Omental fat pad (tissue), 4 donors: ENCODE measurements around the gene NKD1. TPM values are rescaled to one million over a fixed set of nuclear protein-coding genes. Genes with fewer than 3 reads are reported as not detected.

Experiments used
- ATAC-seq: fragments of 150-250 bp; one replicate; pipeline ENCODE4 v1.9.1; 2016; ENCODE audit warnings: mild to moderate bottlenecking, moderate library complexity; ENCODE audit not compliant: low FRiP score
- DNase-seq: peaks from one replicate; pipeline ENCODE4 v3.0.0-alpha.2; 2019; ENCODE audit warnings: low spot score
- total RNA-seq, 4 donors: library from RNA; depleted of rRNA; stranded (reverse); fragments of >200 nt; gene quantifications; one replicate each; pipeline ENCODE4 v1.1.0, GENCODE V29; 2016
- TF ChIP-seq, protein P1 (sequence below), 3 donors: fragments of 450-650 bp; IDR thresholded peaks; one replicate each; pipeline ENCODE4 v1.5.1; 2016 to 2017; ENCODE audit warnings: antibody characterized with exemption in 3 of 3, mild to moderate bottlenecking in 3 of 3, moderate library complexity in 2 of 3

Gene NKD1
- total RNA-seq, 4 donors from 2014 or later: 2.2 to 11.6 (median 3.1) TPM

DNA sequence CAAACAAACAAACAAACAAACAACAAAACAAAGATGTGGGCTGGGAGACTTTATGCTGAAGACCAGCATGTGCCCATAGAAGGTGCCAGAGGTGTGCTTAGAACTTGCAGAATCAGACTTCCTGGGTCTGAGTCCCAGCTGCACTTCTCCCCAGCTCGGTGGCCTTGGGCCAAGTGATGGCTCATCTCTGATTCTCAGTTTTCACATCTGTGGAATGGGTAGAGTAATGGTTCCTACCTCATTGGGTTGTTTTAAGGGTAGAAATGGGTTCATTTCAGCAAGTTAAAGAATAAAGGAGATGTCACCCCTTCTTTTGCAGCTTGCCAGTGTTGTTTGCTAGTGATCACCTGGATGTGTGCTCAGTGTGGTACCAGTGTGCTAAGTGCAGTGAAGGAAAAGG is 10.7 kb downstream of the NKD1 start:
- DNase-seq (no peak), ATAC-seq (no peak)
- TF ChIP-seq, protein P1, sequence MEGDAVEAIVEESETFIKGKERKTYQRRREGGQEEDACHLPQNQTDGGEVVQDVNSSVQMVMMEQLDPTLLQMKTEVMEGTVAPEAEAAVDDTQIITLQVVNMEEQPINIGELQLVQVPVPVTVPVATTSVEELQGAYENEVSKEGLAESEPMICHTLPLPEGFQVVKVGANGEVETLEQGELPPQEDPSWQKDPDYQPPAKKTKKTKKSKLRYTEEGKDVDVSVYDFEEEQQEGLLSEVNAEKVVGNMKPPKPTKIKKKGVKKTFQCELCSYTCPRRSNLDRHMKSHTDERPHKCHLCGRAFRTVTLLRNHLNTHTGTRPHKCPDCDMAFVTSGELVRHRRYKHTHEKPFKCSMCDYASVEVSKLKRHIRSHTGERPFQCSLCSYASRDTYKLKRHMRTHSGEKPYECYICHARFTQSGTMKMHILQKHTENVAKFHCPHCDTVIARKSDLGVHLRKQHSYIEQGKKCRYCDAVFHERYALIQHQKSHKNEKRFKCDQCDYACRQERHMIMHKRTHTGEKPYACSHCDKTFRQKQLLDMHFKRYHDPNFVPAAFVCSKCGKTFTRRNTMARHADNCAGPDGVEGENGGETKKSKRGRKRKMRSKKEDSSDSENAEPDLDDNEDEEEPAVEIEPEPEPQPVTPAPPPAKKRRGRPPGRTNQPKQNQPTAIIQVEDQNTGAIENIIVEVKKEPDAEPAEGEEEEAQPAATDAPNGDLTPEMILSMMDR (IDR thresholded peaks at IDR 0.05): no peak

DNA sequence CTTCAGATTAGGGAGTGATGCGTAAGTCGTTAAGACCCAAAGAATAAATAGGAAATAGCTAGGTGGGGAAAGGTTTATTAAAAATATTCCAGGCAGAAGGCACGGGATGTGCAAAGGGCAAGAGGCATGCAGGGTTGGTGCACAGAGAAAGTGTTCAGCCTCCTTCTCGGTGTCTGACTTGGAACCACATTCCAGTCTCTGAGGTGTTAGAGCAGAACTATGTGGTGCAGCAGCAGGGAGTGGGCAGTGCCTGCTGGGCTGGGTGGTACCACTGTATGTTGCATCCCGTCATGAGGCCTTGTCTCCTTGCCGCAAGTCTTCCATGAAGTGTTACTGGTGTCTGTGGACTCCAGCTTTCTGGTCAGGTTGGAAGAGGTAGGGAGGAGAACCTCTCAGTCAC is 11.1 kb downstream of the NKD1 start:
- DNase-seq: no peak
- no peak for ATAC-seq
- TF ChIP-seq, protein P1 (IDR thresholded peaks at IDR 0.05): no peak

DNA sequence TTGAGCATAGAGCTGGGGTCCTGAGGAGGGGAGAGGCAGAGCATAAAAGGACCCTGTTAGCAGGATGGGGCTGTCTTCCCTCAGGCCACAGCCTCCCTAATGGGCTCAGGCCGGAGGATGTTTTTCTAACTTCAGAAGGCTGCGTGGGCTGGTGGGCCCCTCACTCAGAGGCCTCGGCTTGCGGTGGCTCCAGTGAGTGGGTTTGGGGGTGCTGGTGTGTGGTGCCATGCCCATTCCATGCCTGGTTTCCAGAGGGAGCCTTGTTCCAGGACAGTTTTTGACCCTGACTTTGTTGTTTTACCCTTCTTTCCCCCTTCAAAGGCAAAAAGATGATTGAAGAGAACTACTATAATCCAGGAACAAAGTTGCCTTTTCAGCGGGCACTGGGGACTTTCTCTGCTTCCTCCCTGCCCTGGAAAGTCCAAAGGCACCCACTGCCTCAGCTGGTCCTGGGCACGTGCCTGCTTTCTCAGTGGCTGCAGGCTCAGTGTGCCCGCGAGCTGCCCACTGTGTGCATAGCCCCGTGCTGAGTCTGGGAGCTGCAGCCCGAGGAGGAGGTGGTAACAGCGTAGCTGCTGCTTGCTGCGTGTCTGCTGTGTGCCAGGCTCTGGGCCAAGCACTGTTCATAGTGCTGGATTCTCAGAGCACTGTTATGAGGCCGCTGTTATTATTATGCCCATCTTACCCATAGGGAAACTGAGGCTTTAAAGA is 11.8 kb downstream of the NKD1 start:
- DNase-seq (no peak), ATAC-seq (no peak)
- TF ChIP-seq, protein P1 (IDR thresholded peaks at IDR 0.05): no peak

DNA sequence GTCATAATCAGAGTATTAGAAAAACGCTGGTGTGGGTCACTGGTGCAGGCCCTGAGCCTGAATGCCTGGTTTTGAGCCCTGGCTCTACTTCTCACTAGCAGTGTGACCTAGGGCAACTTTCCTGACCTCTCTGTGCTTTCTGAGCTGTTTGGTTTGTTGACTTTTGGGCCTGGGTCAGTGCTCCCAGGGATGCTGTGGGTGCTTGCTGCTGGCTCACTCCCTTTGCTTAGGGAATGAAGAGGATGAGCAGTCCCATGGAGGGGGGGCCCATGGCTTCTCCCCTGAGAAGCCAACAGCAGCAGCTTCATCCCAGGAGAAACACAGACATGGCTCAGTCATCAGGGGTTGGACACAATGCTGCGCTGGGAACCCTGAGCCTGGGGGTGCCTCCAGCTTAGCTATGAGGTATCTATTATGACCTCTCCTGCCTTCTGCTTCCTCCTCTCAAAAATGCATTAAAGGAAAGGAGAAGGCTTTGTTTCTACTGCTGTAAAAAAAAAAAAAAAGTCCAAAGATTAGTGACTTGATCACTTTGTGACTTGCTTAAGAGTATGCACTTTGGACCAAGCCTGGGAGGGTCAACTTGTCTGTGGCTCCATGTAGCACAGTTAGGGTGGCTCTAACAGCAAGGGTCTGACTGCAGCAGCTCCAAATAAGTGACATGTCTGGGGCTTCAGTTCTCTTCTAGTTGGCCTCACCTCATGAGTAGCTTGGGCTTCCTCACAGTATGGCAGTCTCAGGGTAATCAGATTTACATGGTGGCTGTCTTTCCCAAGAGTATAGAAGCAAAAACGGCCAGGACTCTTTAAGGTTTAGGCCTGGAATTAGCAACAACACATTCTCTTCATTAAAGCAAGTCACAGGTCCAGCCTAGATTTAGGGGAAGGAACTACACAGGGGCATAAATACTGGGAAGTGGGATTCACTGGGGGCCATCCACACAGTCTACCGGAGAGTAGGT is 13.0 kb downstream of the NKD1 start:
- TF ChIP-seq, protein P1 (IDR thresholded peaks at IDR 0.05): no peak
- ATAC-seq: no peak

DNA sequence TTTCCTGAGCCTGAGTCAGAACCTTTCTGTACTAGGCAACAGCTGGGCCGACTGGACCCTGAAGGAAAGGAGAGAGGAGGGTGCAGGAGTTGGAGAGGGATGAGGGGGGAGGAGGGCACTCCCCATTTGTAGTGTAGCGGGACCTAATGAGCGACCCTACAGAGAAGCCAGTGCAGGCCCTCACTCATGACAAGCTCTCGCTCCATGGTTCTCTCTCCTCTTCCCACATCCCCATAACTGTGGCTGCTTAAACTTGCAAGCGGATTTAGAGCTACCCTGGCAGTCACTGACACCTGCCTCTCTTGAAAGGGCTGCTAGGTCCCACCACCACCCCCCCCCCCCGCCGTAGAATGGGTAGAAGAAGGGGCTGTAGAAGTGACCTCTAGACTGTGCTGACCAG is 14.5 kb downstream of the NKD1 start:
- no peak for ATAC-seq
- TF ChIP-seq, protein P1 (IDR thresholded peaks at IDR 0.05): no peak
- no peak for DNase-seq

More for the DNA sequence above, 13.0 kb downstream of the NKD1 start:
- DNase-seq: no peak

DNA sequence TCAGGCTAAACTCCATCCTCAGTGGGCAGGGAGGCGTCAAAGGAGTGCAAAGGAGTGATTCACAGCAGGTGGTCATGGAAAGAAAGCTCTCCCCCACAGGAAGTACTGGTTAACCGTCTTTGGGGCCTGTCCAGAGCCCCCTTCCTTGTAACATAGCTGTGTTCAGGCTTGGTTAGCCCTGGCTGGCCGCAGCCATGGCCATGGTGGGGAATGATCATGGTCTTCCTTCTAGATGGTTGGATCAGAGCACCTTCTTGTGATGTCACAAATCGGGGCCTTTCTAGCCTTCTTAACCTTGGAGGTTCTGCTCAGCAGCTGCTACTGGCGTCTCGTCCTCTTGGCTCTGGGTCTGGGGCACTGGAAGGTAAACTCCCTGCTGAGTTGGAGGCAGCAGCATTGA is 15.8 kb downstream of the NKD1 start:
- DNase-seq: no peak
- no peak for ATAC-seq
- TF ChIP-seq, protein P1 (IDR thresholded peaks at IDR 0.05): no peak
